Activated gamma-delta T cell (primary cell): ENCODE data around the gene CPLX1.

Source experiments
- DNase-seq: peaks from one replicate; lab custom pipeline; 2025; lab: John Stamatoyannopoulos, UW

CPLX1 gene

GRCh38 chr4:855880-856224, 29.9 kb upstream of the CPLX1 start:
- DNase-seq: no peak

GRCh38 chr4:854356-854755, 28.4 kb upstream of the CPLX1 start:
- DNase-seq: no peak

- no peak for DNase-seq
Measured at GRCh38 chr4:853416-853781, 27.5 kb upstream of the CPLX1 start.

GRCh38 chr4:851701-852430, 25.9 kb upstream of the CPLX1 start:
- DNase-seq: no peak

GRCh38 chr4:850323-850945, 24.5 kb upstream of the CPLX1 start:
- no peak for DNase-seq

- no peak for DNase-seq
Measured at GRCh38 chr4:849478-850175, 23.7 kb upstream of the CPLX1 start.

GRCh38 chr4:848803-849477, 23.0 kb upstream of the CPLX1 start:
- DNase-seq: no peak

- DNase-seq: no peak
Measured at GRCh38 chr4:848307-848691, 22.4 kb upstream of the CPLX1 start.

- no peak for DNase-seq
Measured at GRCh38 chr4:845836-846251, 19.9 kb upstream of the CPLX1 start.

- DNase-seq: no peak
Measured at GRCh38 chr4:845233-845835, 19.4 kb upstream of the CPLX1 start.

- DNase-seq: no peak
Measured at GRCh38 chr4:844752-845232, 18.9 kb upstream of the CPLX1 start.

GRCh38 chr4:839675-840443, 13.9 kb upstream of the CPLX1 start:
- no peak for DNase-seq

GRCh38 chr4:837772-838171, 11.8 kb upstream of the CPLX1 start:
- no peak for DNase-seq

GRCh38 chr4:836750-837301, 10.9 kb upstream of the CPLX1 start:
- no peak for DNase-seq

- DNase-seq: no peak
Measured at GRCh38 chr4:836003-836511, 10.1 kb upstream of the CPLX1 start.

GRCh38 chr4:835148-836002, 9.4 kb upstream of the CPLX1 start:
- DNase-seq: no peak

- DNase-seq: no peak
Measured at GRCh38 chr4:834368-835147, 8.6 kb upstream of the CPLX1 start.

- no peak for DNase-seq
Measured at GRCh38 chr4:833731-834367, 7.9 kb upstream of the CPLX1 start.

GRCh38 chr4:833156-833555, 7.2 kb upstream of the CPLX1 start:
- no peak for DNase-seq
